H1 (cell line): ENCODE data around the gene ALKBH7. TPM values are rescaled to one million over a fixed set of nuclear protein-coding genes. Genes with fewer than 3 reads are reported as not detected.

Source experiments
- CTCF ChIA-PET: fragments of 300-600 bp; sonication (Branson Sonifier 250); formaldehyde crosslinking; loops from one replicate; lab custom pipeline; 2021; ENCODE audit not compliant: partially characterized antibody; lab: Charles Lee
- POLR2A ChIA-PET: fragments of 300-600 bp; sonication (Branson Sonifier 250); formaldehyde crosslinking; loops from one replicate; lab custom pipeline; 2021; ENCODE audit warnings: inconsistent platforms; ENCODE audit not compliant: partially characterized antibody; lab: Charles Lee
- DNase-seq, 2 experiments: peaks; one replicate each; pipeline versions ENCODE4 v3.0.0 to v3.0.0-alpha.2; 2010 to 2022; ENCODE audit warnings: low spot score in 2 of 2, low read depth in 1 of 2, mixed read lengths in 1 of 2
- FAIRE-seq: peaks from 2 replicates; lab custom pipeline; 2011; peaks lifted over from hg19 to GRCh38; lab: Jason Lieb, UNC
- H2AFZ ChIP-seq: 2 replicates; pipeline ENCODE4 v1.8.1; 2012; ENCODE audit warnings: low read length, inconsistent platforms
- H2AK5ac ChIP-seq: 2 replicates; pipeline ENCODE4 v1.6.1; 2013; ENCODE audit warnings: low read depth, low read length
- H2BK120ac ChIP-seq: replicated peaks from 2 replicates; pipeline ENCODE3; 2013; ENCODE audit warnings: low read depth, low read length, inconsistent platforms
- H2BK12ac ChIP-seq: 2 replicates; pipeline ENCODE4 v1.6.1; 2013; ENCODE audit warnings: low read depth, low read length
- H2BK15ac ChIP-seq: 2 replicates; pipeline ENCODE4 v1.6.1; 2013; ENCODE audit warnings: low read length
- H2BK20ac ChIP-seq: 2 replicates; pipeline ENCODE4 v1.6.1; 2013; ENCODE audit warnings: low read length
- H2BK5ac ChIP-seq: 2 replicates; pipeline ENCODE4 v1.6.1; 2013; ENCODE audit warnings: low read depth, low read length
- H3K14ac ChIP-seq: 2 replicates; pipeline ENCODE4 v1.6.1; 2013; ENCODE audit warnings: inconsistent platforms; ENCODE audit not compliant: insufficient read length
- H3K18ac ChIP-seq: 2 replicates; pipeline ENCODE4 v1.6.1; 2013; ENCODE audit warnings: low read length; ENCODE audit errors: extremely low read depth
- H3K23ac ChIP-seq: 2 replicates; pipeline ENCODE4 v1.6.1; 2013; ENCODE audit warnings: inconsistent platforms; ENCODE audit not compliant: insufficient read length
- H3K23me2 ChIP-seq: 2 replicates; pipeline ENCODE4 v1.6.1; 2013; ENCODE audit warnings: low read depth, low read length
- H3K27ac ChIP-seq: 2 replicates; pipeline ENCODE4 v1.6.1; 2011; ENCODE audit warnings: low read depth, low read length, inconsistent platforms
- H3K27me3 ChIP-seq, 4 experiments: replicated peaks in 1 of 4; 1 replicate in 1 of 4; 2 replicates in 3 of 4; pipeline versions ENCODE4 v1.6.1 to v1.8.1; 2011 to 2013; ENCODE audit warnings: low read length in 3 of 4, mild to moderate bottlenecking in 3 of 4, inconsistent platforms in 2 of 4, mixed read lengths in 2 of 4, moderate library complexity in 1 of 4; ENCODE audit not compliant: control insufficient read depth in 3 of 4, insufficient read depth in 3 of 4; ENCODE audit errors: extremely low read depth in 1 of 4
- H3K36me3 ChIP-seq, 4 experiments: 2 replicates each; pipeline versions ENCODE4 v1.6.1 to v1.8.1; 2011 to 2013; ENCODE audit warnings: mild to moderate bottlenecking in 4 of 4, low read length in 3 of 4, moderate library complexity in 2 of 4, control low read depth in 1 of 4, inconsistent platforms in 1 of 4; ENCODE audit not compliant: insufficient read depth in 4 of 4, control insufficient read depth in 2 of 4
- H3K4ac ChIP-seq: replicated peaks from 2 replicates; pipeline ENCODE3; 2013; ENCODE audit warnings: low read length, low read depth, mixed read lengths, inconsistent platforms; ENCODE audit not compliant: insufficient read length
- H3K4me1 ChIP-seq, 4 experiments: replicated peaks in 1 of 4; 1 replicate in 1 of 4; 2 replicates in 3 of 4; pipeline versions ENCODE4 v1.6.1 to v1.8.1; 2011 to 2013; ENCODE audit warnings: low read length in 3 of 4, inconsistent platforms in 2 of 4, mixed read lengths in 1 of 4; ENCODE audit not compliant: insufficient read depth in 4 of 4, control insufficient read depth in 3 of 4
- H3K4me2 ChIP-seq, 2 experiments: 2 replicates each; pipeline versions ENCODE4 v1.6.1 to v1.8.1; 2011 to 2013; ENCODE audit warnings: low read depth in 2 of 2, low read length in 2 of 2, control low read depth in 1 of 2, inconsistent platforms in 1 of 2, mild to moderate bottlenecking in 1 of 2; ENCODE audit not compliant: insufficient read depth in 1 of 2
- H3K4me3 ChIP-seq, 4 experiments: fragments of 200-600, 300-600 bp in 1 of 4; sonication (generic), shearing (Covaris generic), sonication (Bioruptor Twin) in 1 of 4; 2 replicates each; pipeline versions ENCODE4 v1.5.1 to v1.8.1; 2011 to 2016; ENCODE audit warnings: low read length in 4 of 4, low read depth in 3 of 4, control low read depth in 2 of 4, inconsistent platforms in 2 of 4, mild to moderate bottlenecking in 2 of 4, mixed read lengths in 1 of 4, moderate library complexity in 1 of 4; ENCODE audit not compliant: insufficient read depth in 2 of 4; ENCODE audit errors: extremely low read depth in 1 of 4
- H3K56ac ChIP-seq: replicated peaks from 2 replicates; pipeline ENCODE3; 2013; ENCODE audit warnings: low read depth, mild to moderate bottlenecking, mixed read lengths, low read length, inconsistent platforms; ENCODE audit not compliant: insufficient read length
- H3K79me1 ChIP-seq: 2 replicates; pipeline ENCODE4 v1.6.1; 2013; ENCODE audit warnings: low read depth, low read length, control low read depth
- H3K79me2 ChIP-seq, 2 experiments: 2 replicates each; pipeline versions ENCODE4 v1.6.1 to v1.8.1; 2012 to 2013; ENCODE audit warnings: low read length in 2 of 2, mild to moderate bottlenecking in 2 of 2, inconsistent platforms in 1 of 2; ENCODE audit not compliant: insufficient read depth in 2 of 2, control insufficient read depth in 1 of 2
- H3K9ac ChIP-seq, 4 experiments: replicated peaks in 1 of 4; 1 replicate in 1 of 4; 2 replicates in 3 of 4; pipeline versions ENCODE4 v1.6.1 to v1.8.1; 2011 to 2013; ENCODE audit warnings: low read depth in 3 of 4, low read length in 3 of 4, control low read depth in 2 of 4, mild to moderate bottlenecking in 2 of 4, moderate library complexity in 2 of 4, inconsistent platforms in 1 of 4; ENCODE audit errors: extremely low read depth in 1 of 4
- H3K9me3 ChIP-seq, 2 experiments: 2 replicates each; pipeline versions ENCODE4 v1.6.1 to v1.8.1; 2012 to 2013; ENCODE audit warnings: mild to moderate bottlenecking in 2 of 2, moderate library complexity in 2 of 2, control low read depth in 1 of 2, inconsistent platforms in 1 of 2, low read depth in 1 of 2, low read length in 1 of 2, mixed read lengths in 1 of 2; ENCODE audit not compliant: insufficient read depth in 2 of 2
- H4K20me1 ChIP-seq, 2 experiments: replicated peaks in 1 of 2; 2 replicates each; pipeline versions ENCODE3 to v1.8.1; 2011 to 2013; ENCODE audit warnings: inconsistent platforms in 2 of 2, low read length in 2 of 2, mild to moderate bottlenecking in 1 of 2; ENCODE audit not compliant: insufficient read depth in 2 of 2, control insufficient read depth in 1 of 2
- H4K5ac ChIP-seq: 2 replicates; pipeline ENCODE4 v1.6.1; 2013; ENCODE audit warnings: low read length, low read depth, mixed read lengths, inconsistent platforms; ENCODE audit not compliant: insufficient read length
- H4K8ac ChIP-seq: 2 replicates; pipeline ENCODE4 v1.8.0; 2013; ENCODE audit warnings: mild to moderate bottlenecking, moderate library complexity, low read length, inconsistent platforms; ENCODE audit not compliant: insufficient read depth; ENCODE audit errors: extremely low read depth
- H4K91ac ChIP-seq: replicated peaks from 2 replicates; pipeline ENCODE3; 2013; ENCODE audit warnings: low read length, mixed read lengths, inconsistent platforms; ENCODE audit not compliant: insufficient read length
- CBX5 ChIP-seq: fragments of 300-800, 300-1000 bp; sonication (generic); IDR thresholded peaks from 2 replicates; pipeline ENCODE4 v1.7.1; 2016; ENCODE audit warnings: antibody characterized with exemption, low read length, low read depth
- EP300 ChIP-seq, 2 experiments: IDR thresholded peaks; 1 replicate in 1 of 2; 2 replicates in 1 of 2; pipeline ENCODE4 v1.6.1; 2011 to 2012; ENCODE audit warnings: low read depth in 2 of 2, low read length in 2 of 2, mild to moderate bottlenecking in 2 of 2, borderline replicate concordance in 1 of 2, inconsistent platforms in 1 of 2, moderate library complexity in 1 of 2
- FOSL1 ChIP-seq: IDR thresholded peaks from 2 replicates; pipeline ENCODE4 v1.6.1; 2011; ENCODE audit warnings: mild to moderate bottlenecking, low read depth, low read length, moderate library complexity; ENCODE audit not compliant: insufficient read depth
- GTF2F1 ChIP-seq: IDR thresholded peaks from 2 replicates; pipeline ENCODE4 v1.6.1; 2012; ENCODE audit warnings: low read depth, low read length, improper control_type of control experiment, borderline replicate concordance
- RFX5 ChIP-seq: IDR thresholded peaks from 2 replicates; pipeline ENCODE4 v1.6.1; 2011; ENCODE audit warnings: low read depth, low read length, improper control_type of control experiment, borderline replicate concordance
- TBP ChIP-seq: IDR thresholded peaks from 2 replicates; pipeline ENCODE4 v1.6.1; 2011; ENCODE audit warnings: low read depth, low read length, improper control_type of control experiment
- WGBS, 2 experiments: shearing (Covaris generic) in 1 of 2; methylation state at CpG; one replicate each; pipeline versions ENCODE4 v1.1.6 to v1.1.7; 2013 to 2015; ENCODE audit warnings: low lambda C conversion rate in 2 of 2, mixed read lengths in 2 of 2, inconsistent platforms in 1 of 2, low coverage in 1 of 2, missing lambda C conversion rate in 1 of 2; ENCODE audit not compliant: insufficient replicate concordance in 2 of 2, insufficient coverage in 1 of 2, insufficient read length in 1 of 2; ENCODE audit errors: extremely low coverage in 1 of 2, missing lambda C conversion rate in 1 of 2; 5-methylcytosine and 5-hydroxymethylcytosine counted together
- polyA plus RNA-seq, 7 experiments: library from polyadenylated mRNA; depleted of rRNA in 3 of 7; stranded (reverse) in 5 of 7; unstranded in 2 of 7; fragments of >200 nt in 5 of 7; fragments of 200-250 nt in 2 of 7; gene quantifications; 1 replicate in 5 of 7; 2 replicates in 1 of 7; 4 replicates in 1 of 7; pipeline versions ENCODE4 v1.2.1 to v1.2.3, GENCODE V29; 2011 to 2013; ENCODE audit warnings: missing spikeins in 2 of 7, mixed read lengths in 2 of 7
- total RNA-seq: library from RNA; stranded (reverse); fragmentation: NEBNext Ultra II Directional; extraction: Animal tissue kit (Norgen Biotek cat#: 25700); gene quantifications from 2 replicates; pipeline ENCODE4 v1.2.1, GENCODE V29; 2021

ALKBH7 gene
- total and polyA plus RNA-seq, 2 of the 8 experiments (the other 6 are each of a cell fraction or from before 2014, with no cell fraction given), result 66.3 to 100 TPM

DNA sequence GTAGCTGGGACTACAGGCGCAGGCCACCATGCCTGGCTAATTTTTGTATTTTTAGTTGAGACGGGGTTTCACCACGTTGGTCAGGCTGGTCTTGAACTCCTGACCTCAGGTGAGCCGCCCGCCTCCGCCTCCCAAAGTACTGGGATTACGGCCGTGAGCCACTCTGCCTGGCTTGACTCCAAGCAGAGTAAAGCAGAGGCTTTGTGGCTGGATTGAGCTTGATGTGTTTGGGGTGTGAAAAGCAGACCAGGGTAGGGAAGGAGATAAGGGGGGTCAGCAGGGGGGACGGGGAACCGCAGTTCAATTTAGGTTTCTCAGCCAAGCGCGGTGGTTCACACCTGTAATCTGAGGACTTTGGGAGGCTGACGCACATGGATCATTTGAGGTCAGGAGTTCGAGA is 15.4 kb upstream of the ALKBH7 start:
- no peak overlapping the region for H3K14ac ChIP-seq
- H3K23me2 ChIP-seq, result peaks cover 2% of the 10 kb centered on the region; the same call in 1 of the 2 replicates
- no peaks in the 10 kb centered on the region for H3K27me3 ChIP-seq
- H3K79me1 ChIP-seq, result peaks cover 2% of the 10 kb centered on the region
- ChIA-PET POLR2A (interaction anchor here (0.7 kb wide), 2 partner anchors 10 to 415 kb away, joined by 3 read pairs; partner anchors contain the start of gene VAV1), CTCF (interaction anchor here (0.6 to 1.5 kb wide), 4 partner anchors 78 to 309 kb away, joined by 3 to 6 read pairs (median 5); no protein-coding TSS in a partner anchor)
- WGBS, 2 experiments, result 94% methylated on average over 14 of the region's 14 CpGs; no CpG with 5 or more reads in 1 of the 2 experiments
- H3K56ac ChIP-seq, result no peak overlapping the region
- no peaks in the 10 kb centered on the region for H4K20me1 ChIP-seq
- no peak overlapping the region for H3K27ac ChIP-seq
- H3K9me3 ChIP-seq, result peaks cover 0 to 8% of the 10 kb centered on the region in 2 experiments; a peak in 2 of 4 replicates
- no peak for TF ChIP-seq TBP
- no peak for TF ChIP-seq FOSL1
- no peak for TF ChIP-seq EP300 (IDR thresholded peaks at IDR 0.05; ENCODE audit: borderline replicate concordance in 1 of 2, low read depth in 2 of 2, low read length in 2 of 2)
- no peak for TF ChIP-seq CBX5
- TF ChIP-seq RFX5, result no peak
- TF ChIP-seq GTF2F1, result no peak
- FAIRE-seq (no peak), DNase-seq (no peak)
- H3K23ac ChIP-seq, result no peak overlapping the region
- no peak overlapping the region for H4K5ac ChIP-seq
- peaks cover 0 to 1% of the 10 kb centered on the region in 2 experiments; a peak in 1 of 4 replicates for H3K79me2 ChIP-seq
- H2AFZ ChIP-seq, result no peak overlapping the region
- peaks cover 0 to 2% (median 0%) of the 10 kb centered on the region in 4 experiments; a peak in 1 of 7 replicates for H3K4me1 ChIP-seq
- H3K18ac ChIP-seq, result no peak overlapping the region
- H2BK120ac ChIP-seq, result no peak overlapping the region
- H2BK15ac ChIP-seq, result no peak overlapping the region
- no peak overlapping the region for H2BK5ac ChIP-seq
- H3K4me3 ChIP-seq, result no peak overlapping the region
- H3K4ac ChIP-seq, result no peak overlapping the region
- H2AK5ac ChIP-seq, result no peak overlapping the region
- no peaks in the 10 kb centered on the region for H3K36me3 ChIP-seq
- H2BK12ac ChIP-seq, result no peak overlapping the region
- no peak overlapping the region for H3K9ac ChIP-seq
- H4K8ac ChIP-seq, result no peak overlapping the region
- H2BK20ac ChIP-seq, result no peak overlapping the region
- no peak overlapping the region for H4K91ac ChIP-seq
- no peak overlapping the region for H3K4me2 ChIP-seq
